ENCODE data around the gene DCTN2. TPM values are rescaled to one million over a fixed set of nuclear protein-coding genes. Genes with fewer than 3 reads are reported as not detected.

The DCTN2 gene
- total RNA-seq, 4 donors from 2014 or later, result 161 to 326 (median 229) TPM

- H3K27me3 ChIP-seq, result no peaks in the 10 kb centered on the region
- TF ChIP-seq CTCF (IDR thresholded peaks at IDR 0.05), result no peak
- no peak for TF ChIP-seq POLR2A (IDR thresholded peaks at IDR 0.05)
- H3K4me1 ChIP-seq, result peaks cover 0 to 29% (median 10%) of the 10 kb centered on the region in 4 donors
- H3K36me3 ChIP-seq, result peaks cover 0 to 82% (median 4%) of the 10 kb centered on the region in 3 donors
- H3K9me3 ChIP-seq, result no peaks in the 10 kb centered on the region
- DNase-seq, result no peak
- H3K27ac ChIP-seq, result no peak overlapping the region
- H3K4me3 ChIP-seq, result no peak overlapping the region
These were observed 18.8 kb downstream of the DCTN2 start for GRCh38 chr12:57528176-57528575.

GRCh38 chr12:57527184-57527583 is 19.8 kb downstream of the DCTN2 start:
- Histone ChIP-seq H3K4me3 (no peak overlapping the region), H3K9me3 (no peaks in the 10 kb centered on the region), H3K36me3 (peaks cover 0 to 72% (median 4%) of the 10 kb centered on the region in 3 donors), H3K27ac (no peak overlapping the region), H3K27me3 (no peaks in the 10 kb centered on the region), H3K4me1 (peaks cover 0 to 29% (median 10%) of the 10 kb centered on the region in 4 donors)
- TF ChIP-seq POLR2A (IDR thresholded peaks at IDR 0.05) (no peak), CTCF (IDR thresholded peaks at IDR 0.05) (no peak)
- no peak for DNase-seq

- no peak for DNase-seq
- Histone ChIP-seq H3K27me3 (no peaks in the 10 kb centered on the region), H3K9me3 (no peaks in the 10 kb centered on the region), H3K4me1 (peaks cover 0 to 32% (median 14%) of the 10 kb centered on the region in 4 donors), H3K36me3 (peaks cover 0 to 67% (median 4%) of the 10 kb centered on the region in 3 donors), H3K27ac (no peak overlapping the region), H3K4me3 (no peak overlapping the region)
- TF ChIP-seq POLR2A (IDR thresholded peaks at IDR 0.05) (no peak), CTCF (IDR thresholded peaks at IDR 0.05) (no peak)
These were observed 20.4 kb downstream of the DCTN2 start for GRCh38 chr12:57526477-57527126.

- Histone ChIP-seq H3K36me3 (peaks cover 0 to 59% (median 4%) of the 10 kb centered on the region in 3 donors), H3K9me3 (no peaks in the 10 kb centered on the region), H3K27ac (no peak overlapping the region), H3K27me3 (no peaks in the 10 kb centered on the region), H3K4me3 (no peak overlapping the region), H3K4me1 (peaks cover 4 to 40% (median 20%) of the 10 kb centered on the region in 4 donors)
- DNase-seq, result no peak
- TF ChIP-seq CTCF (IDR thresholded peaks at IDR 0.05) (no peak), POLR2A (IDR thresholded peaks at IDR 0.05) (no peak)
These were observed 21.2 kb downstream of the DCTN2 start for GRCh38 chr12:57525615-57526383.

- Histone ChIP-seq H3K36me3 (peaks cover 0 to 51% (median 4%) of the 10 kb centered on the region in 3 donors), H3K4me1 (peaks cover 4 to 41% (median 20%) of the 10 kb centered on the region in 4 donors), H3K27me3 (no peaks in the 10 kb centered on the region), H3K4me3 (no peak overlapping the region), H3K27ac (peak overlapping the region in 1 of 4 donors; percentile 18), H3K9me3 (no peaks in the 10 kb centered on the region)
- peak in 2 of 3 donors; percentile 61 to 63 for DNase-seq
- TF ChIP-seq CTCF (IDR thresholded peaks at IDR 0.05) (no peak), POLR2A (IDR thresholded peaks at IDR 0.05) (no peak)
These were observed 22.0 kb downstream of the DCTN2 start for GRCh38 chr12:57524814-57525614.

Measured in Peyer's patch (tissue), 4 donors.